Body of pancreas (tissue), 4 donors: ENCODE measurements around the gene IER3IP1.

Experiments used
- POLR2A ChIP-seq, 3 donors: fragments of 450-650 bp; IDR thresholded peaks; one replicate each; pipeline ENCODE4 v1.6.1; 2016; ENCODE audit warnings: antibody characterized with exemption in 3 of 3, mild to moderate bottlenecking in 2 of 3
- TF ChIP-seq, protein P1 (sequence below), 7 experiments: fragments of 450-650 bp in 4 of 7; fragments of 200-600 bp in 3 of 7; sonication (generic) in 3 of 7; IDR thresholded peaks; one replicate each; pipeline ENCODE4 v1.5.1; 2016 to 2019; ENCODE audit warnings: antibody characterized with exemption in 7 of 7

DNA sequence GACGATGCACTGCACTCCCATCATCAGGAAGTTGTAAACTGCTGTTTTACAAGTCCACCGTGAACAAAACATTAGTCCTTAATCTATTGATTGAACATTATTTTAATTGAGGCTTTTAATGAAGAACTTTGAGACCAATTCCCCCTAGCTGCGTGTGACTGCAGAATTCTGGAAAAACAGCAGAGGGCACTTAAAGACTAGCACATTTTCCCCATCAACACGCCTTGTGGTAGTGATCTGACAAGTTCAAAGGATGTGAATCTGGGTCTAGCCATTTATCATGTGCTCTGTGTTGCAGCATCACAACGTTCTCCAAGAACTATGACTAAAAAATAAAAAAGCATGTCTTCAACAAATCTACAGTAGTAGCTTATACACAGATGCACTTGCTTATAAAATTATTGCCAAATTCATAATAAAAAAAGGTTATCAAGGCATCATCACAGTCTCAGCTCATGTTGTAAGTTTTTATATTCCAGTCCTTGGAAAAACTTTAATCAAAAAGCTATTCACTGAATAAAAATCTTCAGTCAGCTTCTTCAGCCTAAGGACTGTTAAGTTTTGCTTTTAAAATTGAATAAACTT is 39.5 kb upstream of the IER3IP1 start:
- TF ChIP-seq, protein P1, sequence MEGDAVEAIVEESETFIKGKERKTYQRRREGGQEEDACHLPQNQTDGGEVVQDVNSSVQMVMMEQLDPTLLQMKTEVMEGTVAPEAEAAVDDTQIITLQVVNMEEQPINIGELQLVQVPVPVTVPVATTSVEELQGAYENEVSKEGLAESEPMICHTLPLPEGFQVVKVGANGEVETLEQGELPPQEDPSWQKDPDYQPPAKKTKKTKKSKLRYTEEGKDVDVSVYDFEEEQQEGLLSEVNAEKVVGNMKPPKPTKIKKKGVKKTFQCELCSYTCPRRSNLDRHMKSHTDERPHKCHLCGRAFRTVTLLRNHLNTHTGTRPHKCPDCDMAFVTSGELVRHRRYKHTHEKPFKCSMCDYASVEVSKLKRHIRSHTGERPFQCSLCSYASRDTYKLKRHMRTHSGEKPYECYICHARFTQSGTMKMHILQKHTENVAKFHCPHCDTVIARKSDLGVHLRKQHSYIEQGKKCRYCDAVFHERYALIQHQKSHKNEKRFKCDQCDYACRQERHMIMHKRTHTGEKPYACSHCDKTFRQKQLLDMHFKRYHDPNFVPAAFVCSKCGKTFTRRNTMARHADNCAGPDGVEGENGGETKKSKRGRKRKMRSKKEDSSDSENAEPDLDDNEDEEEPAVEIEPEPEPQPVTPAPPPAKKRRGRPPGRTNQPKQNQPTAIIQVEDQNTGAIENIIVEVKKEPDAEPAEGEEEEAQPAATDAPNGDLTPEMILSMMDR (IDR thresholded peaks at IDR 0.05) = peak in 6 of 7 experiments; percentile 41 to 77 (median 64)
- no peak for TF ChIP-seq POLR2A (IDR thresholded peaks at IDR 0.05)
